Hematopoietic multipotent progenitor cell treated with erythropoietin and hydrocortisone succinate and interleukin-3 and kit ligand, for 8 days (in vitro differentiated cells): Measurements from ENCODE around the gene SHOC1.
"Not testable (repeated sequence)": the region's sequence is repeated elsewhere in the genome, so short reads cannot be mapped to it uniquely, and the experiment has no call there.

ENCODE experiments used
- DNase-seq: peaks from one replicate; pipeline ENCODE4 v3.0.0-alpha.2; 2015

The SHOC1 gene

GRCh38 chr9:111804636-111805035 lies 9.9 kb upstream of the SHOC1 start:
- DNase-seq = no peak

- DNase-seq = no peak
These were observed 9.2 kb upstream of the SHOC1 start for GRCh38 chr9:111803924-111804323.

- DNase-seq = no peak
These were observed 5.3 kb upstream of the SHOC1 start for GRCh38 chr9:111799915-111800526.

GRCh38 chr9:111799506-111799905 lies 4.8 kb upstream of the SHOC1 start:
- no peak for DNase-seq

- no peak for DNase-seq
These were observed 4.0 kb upstream of the SHOC1 start for GRCh38 chr9:111798786-111799185.

GRCh38 chr9:111795557-111795839 lies 761 bp upstream of the SHOC1 start:
- DNase-seq = no peak

- DNase-seq = not testable (repeated sequence)
These were observed 2.9 kb downstream of the SHOC1 start for GRCh38 chr9:111791821-111792220.

- DNase-seq = no peak
These were observed 4.9 kb downstream of the SHOC1 start for GRCh38 chr9:111789881-111790280.

GRCh38 chr9:111783857-111784256 lies 10.9 kb downstream of the SHOC1 start:
- no peak for DNase-seq

- no peak for DNase-seq
These were observed 11.3 kb downstream of the SHOC1 start for GRCh38 chr9:111783424-111783823.

- no peak for DNase-seq
These were observed 28.7 kb downstream of the SHOC1 start for GRCh38 chr9:111766066-111766465.

- no peak for DNase-seq
These were observed 32.2 kb downstream of the SHOC1 start for GRCh38 chr9:111762556-111762955.

- peak; percentile 91 for DNase-seq
These were observed 34.7 kb downstream of the SHOC1 start for GRCh38 chr9:111759762-111760639.

- no peak for DNase-seq
These were observed 39.9 kb downstream of the SHOC1 start for GRCh38 chr9:111754800-111755199.

- no peak for DNase-seq
These were observed 42.3 kb downstream of the SHOC1 start for GRCh38 chr9:111752455-111752854.
